ENCODE measurements around the gene TBCD.

The TBCD gene

DNA sequence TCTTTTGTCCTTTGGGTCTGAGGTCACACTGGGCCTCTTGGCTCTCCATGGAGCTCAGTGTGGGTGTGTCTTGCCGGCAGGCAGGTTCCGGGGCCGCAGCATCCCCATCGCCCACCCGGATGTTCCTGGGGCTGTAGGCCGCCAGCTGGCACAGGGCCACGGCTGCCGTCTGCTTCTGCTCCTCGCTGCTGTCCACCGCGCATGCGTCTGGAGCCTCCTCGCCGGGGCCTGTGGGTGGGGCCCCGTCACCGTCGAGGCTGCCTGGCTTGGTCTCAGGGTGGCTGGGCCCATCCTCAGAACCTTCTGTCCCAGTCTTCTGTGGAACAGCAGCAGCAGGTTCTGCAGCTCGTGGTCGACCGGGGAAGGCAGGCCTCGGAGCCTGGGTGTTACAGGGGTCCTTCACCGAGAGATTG, 78.4 kb downstream of the TBCD start:
- Histone ChIP-seq H3K9ac (ENCODE audit: low read length) (no peak overlapping the region), H3K36me3 (ENCODE audit: control insufficient read depth, insufficient read depth, low read length, severe bottlenecking) (peaks cover 6% of the 10 kb centered on the region), H3K4me1 (ENCODE audit: control insufficient read depth, insufficient read depth, low read length) (peaks cover 4% of the 10 kb centered on the region), H3K4me3 (ENCODE audit: low read length) (peak overlapping the region; percentile 15), H3K9me3 (ENCODE audit: control insufficient read depth, low read length) (no peaks in the 10 kb centered on the region), H3K27me3 (replicated peaks; ENCODE audit: control insufficient read depth, insufficient read depth, low read length) (no peaks in the 10 kb centered on the region)
- DNase-seq (ENCODE audit: low read depth), result no peak

DNA sequence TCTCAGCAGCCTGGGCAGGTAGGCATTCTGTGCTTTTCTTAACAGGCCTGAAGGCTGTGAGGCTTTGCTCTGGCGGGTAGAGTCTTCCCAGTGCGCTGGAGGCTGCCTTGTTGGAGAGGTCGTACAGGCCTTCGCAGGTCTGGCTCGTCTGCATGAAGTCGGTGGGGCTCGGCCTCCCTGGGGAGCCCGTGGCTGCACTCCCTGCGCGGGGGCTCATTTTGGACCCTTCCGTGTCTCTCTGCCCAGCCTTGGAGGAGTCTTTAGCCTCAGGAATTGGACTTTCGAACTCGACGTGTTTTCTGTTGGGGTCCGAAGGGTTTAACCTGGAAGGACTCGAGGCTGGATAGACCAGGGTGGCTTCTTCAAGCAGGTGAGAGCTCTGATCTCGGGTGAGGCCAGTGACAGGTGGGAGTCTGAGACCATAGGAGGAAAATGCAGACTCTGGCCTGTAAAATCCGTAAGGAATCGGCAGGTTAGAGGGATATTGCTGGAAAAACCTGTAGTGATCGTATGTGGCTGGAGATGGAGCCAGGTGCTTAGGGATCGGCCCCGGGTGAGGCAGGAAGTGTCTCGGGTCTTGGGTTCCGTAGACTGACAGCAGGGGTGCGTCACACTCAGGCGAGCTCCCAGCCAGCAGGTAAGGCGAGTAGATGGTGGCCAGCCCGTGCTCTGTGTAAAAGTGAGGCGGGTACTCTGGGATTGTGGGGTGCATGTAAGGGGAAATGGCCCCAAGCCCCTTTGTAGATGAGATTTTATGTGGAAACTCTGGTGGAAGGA, 79.4 kb downstream of the TBCD start:
- Histone ChIP-seq H3K9ac (ENCODE audit: low read length) (no peak overlapping the region), H3K4me1 (ENCODE audit: control insufficient read depth, insufficient read depth, low read length) (peaks cover 4% of the 10 kb centered on the region), H3K4me3 (ENCODE audit: low read length) (no peak overlapping the region), H3K9me3 (ENCODE audit: control insufficient read depth, low read length) (no peaks in the 10 kb centered on the region), H3K36me3 (ENCODE audit: control insufficient read depth, insufficient read depth, low read length, severe bottlenecking) (peaks cover 6% of the 10 kb centered on the region), H3K27me3 (replicated peaks; ENCODE audit: control insufficient read depth, insufficient read depth, low read length) (no peaks in the 10 kb centered on the region)
- no peak for DNase-seq (ENCODE audit: low read depth)

DNA sequence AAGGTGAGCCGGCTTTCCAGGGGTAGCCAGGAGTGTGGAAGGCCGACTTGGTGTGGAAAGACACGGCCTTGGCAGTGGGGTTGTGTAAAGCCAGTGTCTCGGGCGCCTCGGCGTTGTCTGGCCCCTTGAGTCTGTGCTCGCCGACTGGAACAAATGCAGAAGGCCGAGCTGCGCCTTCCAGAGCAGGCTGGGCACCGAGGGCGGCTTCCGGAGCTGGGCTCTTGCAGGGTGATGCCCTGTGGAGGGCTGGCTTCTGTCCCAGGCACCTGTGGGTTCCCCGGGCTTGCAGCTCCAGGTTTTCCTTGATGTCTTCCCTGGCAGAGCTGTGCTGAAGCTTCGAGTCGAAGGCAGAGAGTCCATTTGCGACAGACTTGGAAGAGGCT, 79.9 kb downstream of the TBCD start:
- no peak overlapping the region for H3K9ac ChIP-seq (ENCODE audit: low read length)
- no peak overlapping the region for H3K4me3 ChIP-seq (ENCODE audit: low read length)
- peaks cover 6% of the 10 kb centered on the region for H3K36me3 ChIP-seq (ENCODE audit: control insufficient read depth, insufficient read depth, low read length, severe bottlenecking)
- H3K27me3 ChIP-seq (replicated peaks; ENCODE audit: control insufficient read depth, insufficient read depth, low read length), result no peaks in the 10 kb centered on the region
- no peak for DNase-seq (ENCODE audit: low read depth)
- no peaks in the 10 kb centered on the region for H3K9me3 ChIP-seq (ENCODE audit: control insufficient read depth, low read length)
- peaks cover 8% of the 10 kb centered on the region for H3K4me1 ChIP-seq (ENCODE audit: control insufficient read depth, insufficient read depth, low read length)

GRCh38 chr17:82832411-82832810, 80.5 kb downstream of the TBCD start:
- no peaks in the 10 kb centered on the region for H3K27me3 ChIP-seq (replicated peaks; ENCODE audit: control insufficient read depth, insufficient read depth, low read length)
- no peak for DNase-seq (ENCODE audit: low read depth)
- H3K36me3 ChIP-seq (ENCODE audit: control insufficient read depth, insufficient read depth, low read length, severe bottlenecking), result peaks cover 3% of the 10 kb centered on the region
- H3K9ac ChIP-seq (ENCODE audit: low read length), result no peak overlapping the region
- H3K4me3 ChIP-seq (ENCODE audit: low read length), result no peak overlapping the region
- H3K9me3 ChIP-seq (ENCODE audit: control insufficient read depth, low read length), result no peaks in the 10 kb centered on the region
- peaks cover 14% of the 10 kb centered on the region for H3K4me1 ChIP-seq (ENCODE audit: control insufficient read depth, insufficient read depth, low read length)

DNA sequence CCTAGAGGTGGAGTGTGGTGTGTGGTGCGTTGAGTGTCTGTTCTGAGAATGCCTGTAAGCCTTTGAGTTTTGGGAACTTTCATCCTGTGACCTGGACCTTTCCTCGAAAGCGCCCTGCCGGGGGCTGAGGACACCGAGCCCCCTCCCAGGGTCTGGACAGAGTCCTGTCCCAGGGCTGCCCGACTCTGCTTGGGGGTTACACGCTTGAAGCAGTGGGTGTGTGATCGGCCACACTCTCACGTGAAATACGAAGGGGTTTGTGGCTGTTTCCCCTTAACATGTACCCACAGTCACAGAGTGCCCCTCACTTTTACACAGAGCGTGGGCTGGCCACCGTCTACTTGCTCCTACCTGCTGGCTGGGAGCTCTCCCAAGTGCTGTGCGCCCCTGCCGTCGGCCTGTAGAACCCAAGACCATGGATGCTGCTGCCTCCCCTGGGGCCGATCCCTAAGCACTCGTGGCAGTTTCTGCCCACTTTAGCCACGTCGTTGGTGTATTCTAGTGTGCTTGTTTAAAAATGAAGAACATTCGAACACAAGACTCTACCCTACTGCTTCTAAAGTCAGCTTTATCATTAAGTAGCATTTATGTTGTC, 81.1 kb downstream of the TBCD start:
- H3K4me1 ChIP-seq (ENCODE audit: control insufficient read depth, insufficient read depth, low read length), result peaks cover 20% of the 10 kb centered on the region
- H3K27me3 ChIP-seq (replicated peaks; ENCODE audit: control insufficient read depth, insufficient read depth, low read length), result no peaks in the 10 kb centered on the region
- H3K9me3 ChIP-seq (ENCODE audit: control insufficient read depth, low read length), result no peaks in the 10 kb centered on the region
- H3K36me3 ChIP-seq (ENCODE audit: control insufficient read depth, insufficient read depth, low read length, severe bottlenecking), result no peaks in the 10 kb centered on the region
- DNase-seq (ENCODE audit: low read depth), result no peak
- no peak overlapping the region for H3K9ac ChIP-seq (ENCODE audit: low read length)
- no peak overlapping the region for H3K4me3 ChIP-seq (ENCODE audit: low read length)

- no peaks in the 10 kb centered on the region for H3K27me3 ChIP-seq (replicated peaks; ENCODE audit: control insufficient read depth, insufficient read depth, low read length)
- no peak for DNase-seq (ENCODE audit: low read depth)
- H3K36me3 ChIP-seq (ENCODE audit: control insufficient read depth, insufficient read depth, low read length, severe bottlenecking), result no peaks in the 10 kb centered on the region
Observed at GRCh38 chr17:82835122-82835521, 83.3 kb downstream of the TBCD start.

GRCh38 chr17:82835766-82836512, 84.1 kb downstream of the TBCD start:
- Histone ChIP-seq H3K4me1 (ENCODE audit: control insufficient read depth, insufficient read depth, low read length) (peaks cover 22% of the 10 kb centered on the region), H3K9ac (ENCODE audit: low read length) (no peak overlapping the region), H3K4me3 (ENCODE audit: low read length) (no peak overlapping the region), H3K27me3 (replicated peaks; ENCODE audit: control insufficient read depth, insufficient read depth, low read length) (no peaks in the 10 kb centered on the region), H3K9me3 (ENCODE audit: control insufficient read depth, low read length) (no peaks in the 10 kb centered on the region), H3K36me3 (ENCODE audit: control insufficient read depth, insufficient read depth, low read length, severe bottlenecking) (no peaks in the 10 kb centered on the region)
- no peak for DNase-seq (ENCODE audit: low read depth)

More at GRCh38 chr17:82835122-82835521, 83.3 kb downstream of the TBCD start:
- H3K4me3 ChIP-seq (ENCODE audit: low read length), result no peak overlapping the region
- H3K9me3 ChIP-seq (ENCODE audit: control insufficient read depth, low read length), result no peaks in the 10 kb centered on the region
- H3K4me1 ChIP-seq (ENCODE audit: control insufficient read depth, insufficient read depth, low read length), result peaks cover 25% of the 10 kb centered on the region
- H3K9ac ChIP-seq (ENCODE audit: low read length), result no peak overlapping the region

GRCh38 chr17:82836823-82837357, 85.0 kb downstream of the TBCD start:
- no peak overlapping the region for H3K9ac ChIP-seq (ENCODE audit: low read length)
- no peaks in the 10 kb centered on the region for H3K9me3 ChIP-seq (ENCODE audit: control insufficient read depth, low read length)
- DNase-seq (ENCODE audit: low read depth), result no peak
- H3K4me3 ChIP-seq (ENCODE audit: low read length), result no peak overlapping the region
- no peaks in the 10 kb centered on the region for H3K27me3 ChIP-seq (replicated peaks; ENCODE audit: control insufficient read depth, insufficient read depth, low read length)
- peaks cover 22% of the 10 kb centered on the region for H3K4me1 ChIP-seq (ENCODE audit: control insufficient read depth, insufficient read depth, low read length)
- no peaks in the 10 kb centered on the region for H3K36me3 ChIP-seq (ENCODE audit: control insufficient read depth, insufficient read depth, low read length, severe bottlenecking)

- DNase-seq (ENCODE audit: low read depth), result no peak
Observed at GRCh38 chr17:82837586-82838320, 85.9 kb downstream of the TBCD start.

DNA sequence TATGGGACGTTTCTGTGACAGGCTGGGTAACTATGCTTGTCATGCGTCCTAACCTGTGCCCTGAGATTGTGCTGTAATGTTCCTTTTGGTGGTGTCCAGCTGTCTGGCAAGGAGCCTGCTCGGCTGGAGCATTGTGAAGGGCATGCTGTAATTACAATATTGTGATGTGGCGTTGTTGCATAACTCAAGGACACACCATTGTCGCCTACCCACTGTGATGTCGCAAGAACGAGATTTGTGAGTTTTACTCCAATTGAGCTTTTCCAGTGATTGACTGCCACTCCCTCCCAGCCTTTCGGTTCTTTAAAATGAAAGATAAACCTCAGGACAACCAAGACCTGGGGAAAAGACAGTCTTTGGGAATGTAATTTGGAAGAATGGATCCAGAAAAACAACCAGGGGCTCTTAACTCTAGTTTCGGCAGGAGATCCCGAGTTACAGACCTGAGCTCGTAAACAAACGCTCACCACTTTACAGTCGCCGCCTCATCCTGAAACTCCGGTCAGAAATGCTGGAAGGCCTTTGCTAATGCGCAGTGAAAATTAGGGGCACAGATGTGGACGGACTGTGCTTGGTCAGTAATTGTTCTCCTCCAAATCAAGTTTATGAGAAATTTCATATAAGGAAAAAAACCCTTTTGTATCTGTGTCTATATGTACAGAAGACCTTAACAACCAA, 86.7 kb downstream of the TBCD start:
- no peak overlapping the region for H3K4me3 ChIP-seq (ENCODE audit: low read length)
- peak; percentile 54 for DNase-seq (ENCODE audit: low read depth)
- no peaks in the 10 kb centered on the region for H3K9me3 ChIP-seq (ENCODE audit: control insufficient read depth, low read length)
- peaks cover 22% of the 10 kb centered on the region for H3K4me1 ChIP-seq (ENCODE audit: control insufficient read depth, insufficient read depth, low read length)
- H3K36me3 ChIP-seq (ENCODE audit: control insufficient read depth, insufficient read depth, low read length, severe bottlenecking), result no peaks in the 10 kb centered on the region
- H3K27me3 ChIP-seq (replicated peaks; ENCODE audit: control insufficient read depth, insufficient read depth, low read length), result no peaks in the 10 kb centered on the region
- H3K9ac ChIP-seq (ENCODE audit: low read length), result no peak overlapping the region

More at GRCh38 chr17:82837586-82838320, 85.9 kb downstream of the TBCD start:
- no peaks in the 10 kb centered on the region for H3K36me3 ChIP-seq (ENCODE audit: control insufficient read depth, insufficient read depth, low read length, severe bottlenecking)
- peak overlapping the region; percentile 14 for H3K4me3 ChIP-seq (ENCODE audit: low read length)
- peaks cover 22% of the 10 kb centered on the region for H3K4me1 ChIP-seq (ENCODE audit: control insufficient read depth, insufficient read depth, low read length)
- no peaks in the 10 kb centered on the region for H3K27me3 ChIP-seq (replicated peaks; ENCODE audit: control insufficient read depth, insufficient read depth, low read length)
- H3K9me3 ChIP-seq (ENCODE audit: control insufficient read depth, low read length), result no peaks in the 10 kb centered on the region
- peak overlapping the region; percentile 14 for H3K9ac ChIP-seq (ENCODE audit: low read length)

Data from adipocyte (in vitro differentiated cells).